Fibroblast of peridontal ligament (primary cell): Measurements from ENCODE around the gene C1orf21.
A peak's percentile ranks its signal among the peaks of the same experiment; 100 is the strongest.

ENCODE experiments used
- DNase-seq: peaks from one replicate; pipeline ENCODE4 v3.0.0-alpha.2; 2010; ENCODE audit errors: extremely low read depth

Gene C1orf21

DNA sequence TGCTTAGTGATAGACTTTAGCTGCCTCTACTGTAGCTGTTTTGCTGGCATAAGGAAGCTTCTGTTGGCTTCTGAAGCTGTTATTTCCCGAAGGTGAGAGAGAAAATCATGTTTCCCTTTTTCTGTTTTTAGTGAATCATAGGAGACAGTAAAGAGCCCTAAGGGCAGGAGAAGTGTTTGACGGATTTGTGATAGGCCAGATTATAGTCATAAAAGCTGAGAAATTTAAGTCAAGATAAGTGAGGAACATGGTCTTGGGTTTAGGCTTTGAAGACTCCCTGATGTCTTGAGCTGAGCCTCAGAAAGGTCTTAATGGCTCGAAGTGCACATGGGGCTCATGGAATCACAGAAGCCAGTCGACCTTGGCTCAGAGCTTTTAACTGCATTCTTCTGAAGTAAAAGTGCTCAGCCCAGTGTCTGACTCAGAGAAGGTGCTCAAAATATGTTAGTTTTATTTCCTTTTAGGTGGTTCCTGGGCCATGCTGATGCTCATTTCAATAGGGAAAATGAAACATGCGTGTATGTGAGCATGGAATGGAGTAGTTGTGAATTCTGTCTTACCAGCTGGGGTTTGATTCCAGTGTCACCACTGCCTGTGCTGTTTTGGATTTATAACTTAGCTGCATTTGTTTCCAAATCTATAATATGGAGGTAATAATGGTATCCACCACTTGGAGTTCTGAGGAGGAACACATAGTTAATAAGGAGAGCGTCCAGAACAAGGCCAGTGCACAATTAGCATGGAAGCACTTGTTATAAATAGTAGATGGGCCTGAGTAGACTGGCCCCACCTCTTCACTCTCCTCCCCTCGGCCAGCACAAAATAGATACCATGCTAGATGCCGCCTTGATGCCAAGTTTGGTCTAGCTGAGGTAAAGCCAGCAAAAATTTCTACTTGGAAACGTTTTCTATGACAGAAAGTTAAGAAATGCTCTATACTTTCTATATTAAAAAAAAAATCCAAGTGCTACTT lies 99.2 kb downstream of the C1orf21 start:
- no peak for DNase-seq

DNA sequence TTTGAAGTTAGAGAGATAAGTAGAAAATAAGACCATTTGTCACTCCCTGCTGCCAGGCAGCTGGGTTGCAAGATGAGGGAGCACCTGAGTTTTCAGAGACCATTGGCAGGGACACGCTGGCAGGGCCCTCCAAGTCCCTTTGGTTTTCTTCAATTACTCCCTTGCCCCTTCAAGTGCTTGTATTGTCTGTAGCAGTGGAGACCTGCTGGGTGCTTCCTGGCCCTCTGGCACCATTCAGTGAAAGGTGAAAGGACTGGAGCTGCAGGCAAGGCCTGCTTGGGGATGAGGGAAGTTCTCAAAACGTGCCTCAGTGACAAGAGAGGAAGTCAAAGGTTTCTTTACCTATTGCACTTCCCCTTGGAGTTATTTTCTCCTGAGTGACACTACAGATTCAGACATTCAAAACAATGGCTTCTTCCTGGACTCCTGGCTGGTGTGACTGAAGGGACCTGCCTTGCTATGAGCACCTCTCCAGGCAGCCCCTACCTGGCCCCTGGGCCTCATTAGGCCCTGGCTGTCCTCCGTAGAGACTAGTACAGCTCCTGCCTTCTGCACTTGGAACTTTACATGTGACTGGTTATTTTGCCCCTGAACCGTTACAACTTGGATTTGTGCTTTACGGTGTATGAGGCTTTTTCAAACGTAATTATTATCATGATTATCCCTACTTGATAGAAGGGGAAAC lies 100.1 kb downstream of the C1orf21 start:
- DNase-seq = no peak

DNA sequence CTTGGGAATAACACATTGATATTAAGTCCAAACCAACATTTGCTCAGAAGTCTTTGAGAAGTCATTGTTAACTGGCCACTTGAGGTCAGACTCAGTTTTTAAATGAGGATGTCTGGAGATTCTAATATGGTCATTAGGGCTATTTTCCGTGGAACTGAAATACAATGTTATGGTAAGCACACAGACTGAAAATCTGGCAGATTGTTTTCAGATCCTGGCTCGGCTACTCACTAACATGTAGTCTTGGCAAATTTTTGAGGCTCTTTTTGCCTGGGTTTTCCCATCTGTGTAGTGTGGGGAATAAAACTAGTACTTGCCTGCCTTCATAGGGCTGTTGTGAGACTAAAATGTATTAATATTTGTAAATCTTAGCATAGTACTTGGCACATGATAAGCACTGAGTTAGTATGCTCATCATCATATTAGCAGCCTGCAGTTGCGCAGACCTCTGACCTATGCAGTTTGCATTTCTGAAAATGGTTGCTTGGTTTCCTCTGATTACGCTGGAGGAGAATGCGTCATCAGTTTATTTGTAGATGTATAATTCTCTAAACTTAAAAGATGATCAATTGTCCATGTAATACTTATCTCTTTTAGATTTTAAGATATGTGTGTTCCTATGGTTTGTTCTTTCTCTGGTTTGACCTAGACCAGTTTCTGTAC lies 100.8 kb downstream of the C1orf21 start:
- no peak for DNase-seq

DNA sequence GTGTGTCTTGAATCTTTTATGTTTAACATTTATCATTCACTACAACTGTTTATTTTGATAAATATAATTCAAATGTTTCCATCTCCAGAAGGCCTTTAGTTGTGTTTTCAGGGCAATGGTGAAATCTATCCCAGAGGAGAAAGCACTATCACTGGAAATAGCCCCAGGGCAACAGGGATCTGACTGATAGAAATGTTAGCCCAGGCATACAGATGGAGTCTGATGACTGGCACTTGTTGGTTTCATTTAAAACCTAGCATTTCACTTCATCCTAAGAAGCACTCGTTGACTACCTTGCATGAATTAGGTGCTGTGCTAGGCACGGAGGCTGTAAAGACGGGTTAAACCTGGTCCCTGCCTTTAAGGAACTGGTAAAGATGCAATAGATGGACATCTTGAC lies 103.1 kb downstream of the C1orf21 start:
- no peak for DNase-seq

DNA sequence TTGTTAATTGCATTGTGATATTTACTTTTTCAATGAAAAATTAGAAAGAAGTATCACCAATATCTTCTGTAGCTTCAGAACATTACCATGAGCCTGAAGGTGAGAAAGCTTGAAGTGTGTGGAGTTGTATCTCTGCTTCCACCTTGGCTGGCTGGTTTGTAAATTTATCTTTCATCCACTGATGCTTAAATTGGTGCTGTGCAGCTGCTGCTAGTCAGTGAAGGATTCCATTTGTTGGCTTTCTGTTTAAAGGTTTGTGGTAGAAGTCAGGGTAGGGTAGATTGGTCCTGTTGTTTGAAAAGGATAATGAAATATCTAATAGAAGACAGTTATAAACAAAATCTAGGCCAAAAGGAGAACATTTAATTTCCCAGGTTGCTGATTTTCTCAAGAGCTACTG lies 105.7 kb downstream of the C1orf21 start:
- DNase-seq = peak; percentile 38

DNA sequence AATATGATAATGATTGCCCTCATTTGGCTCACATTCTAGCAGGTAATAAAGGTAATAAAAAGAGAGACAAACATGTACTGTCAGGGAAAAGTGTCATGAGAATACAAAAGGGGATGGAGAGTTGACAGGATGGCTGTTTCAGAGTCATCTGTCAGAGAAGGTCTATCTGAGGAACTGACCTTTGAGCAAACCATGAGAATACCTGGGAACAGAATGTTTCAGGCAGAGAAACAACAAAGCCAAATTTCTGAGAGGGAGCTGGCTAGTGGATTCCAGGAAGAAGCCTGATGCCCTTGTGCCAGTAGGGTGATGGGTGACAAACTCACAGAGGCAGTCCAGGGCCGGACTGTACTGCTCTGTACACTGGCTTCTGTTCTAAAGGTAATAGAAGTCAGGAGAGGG lies 107.2 kb downstream of the C1orf21 start:
- DNase-seq = no peak

DNA sequence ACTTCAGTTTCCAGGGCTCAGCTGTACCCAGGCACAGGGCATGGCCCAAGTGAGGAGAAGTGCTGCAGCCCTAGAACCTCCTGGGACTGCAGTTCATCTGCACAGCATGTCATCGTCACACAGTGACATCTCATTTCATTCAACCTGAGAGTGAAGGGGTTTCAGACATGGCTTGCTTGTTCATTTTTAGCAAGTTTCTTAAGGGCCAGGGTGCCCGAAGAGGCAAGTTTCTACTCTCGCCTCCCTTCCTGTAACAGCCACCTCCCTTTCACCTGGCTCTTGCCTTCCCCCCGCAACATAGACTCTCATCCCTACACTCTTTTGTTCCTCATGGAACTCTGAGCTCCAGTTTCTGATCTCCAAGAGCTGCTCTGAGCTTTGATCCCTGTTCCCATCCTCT lies 108.1 kb downstream of the C1orf21 start:
- no peak for DNase-seq

DNA sequence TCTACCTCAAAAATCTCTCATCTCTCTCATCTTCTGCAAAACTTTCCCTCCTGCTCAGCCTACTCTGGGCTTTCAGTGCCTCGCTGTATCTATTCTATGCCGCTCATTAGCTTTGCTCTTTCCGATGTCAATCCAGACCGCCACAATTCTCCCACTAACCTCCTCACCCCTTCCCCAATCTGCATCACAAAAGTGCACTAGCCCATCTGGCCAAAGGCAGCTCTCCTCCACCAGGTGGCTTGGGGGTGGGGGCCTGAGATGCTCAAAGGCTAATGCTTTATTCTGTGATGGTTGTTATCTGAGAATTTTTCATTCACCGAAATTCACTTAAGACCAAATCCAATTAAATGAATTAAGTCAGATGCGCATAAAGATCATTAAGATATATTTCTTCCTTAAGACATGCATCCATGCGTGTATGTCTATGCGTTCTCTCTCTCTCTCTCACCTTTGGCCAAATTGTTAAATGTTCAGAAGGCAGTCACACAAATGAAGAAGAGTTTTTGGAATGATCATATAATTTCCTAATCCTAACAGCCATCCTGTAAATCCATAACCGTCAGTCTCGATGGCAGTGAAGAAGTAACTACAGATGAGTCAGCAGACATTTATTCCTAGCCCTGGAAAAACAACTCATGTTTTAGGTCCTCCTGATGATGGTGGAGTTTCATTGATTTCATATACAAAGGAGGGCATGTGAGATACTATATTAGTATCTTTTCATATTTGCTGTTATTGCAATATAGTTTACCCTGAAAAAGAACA lies 111.3 kb downstream of the C1orf21 start:
- no peak for DNase-seq

DNA sequence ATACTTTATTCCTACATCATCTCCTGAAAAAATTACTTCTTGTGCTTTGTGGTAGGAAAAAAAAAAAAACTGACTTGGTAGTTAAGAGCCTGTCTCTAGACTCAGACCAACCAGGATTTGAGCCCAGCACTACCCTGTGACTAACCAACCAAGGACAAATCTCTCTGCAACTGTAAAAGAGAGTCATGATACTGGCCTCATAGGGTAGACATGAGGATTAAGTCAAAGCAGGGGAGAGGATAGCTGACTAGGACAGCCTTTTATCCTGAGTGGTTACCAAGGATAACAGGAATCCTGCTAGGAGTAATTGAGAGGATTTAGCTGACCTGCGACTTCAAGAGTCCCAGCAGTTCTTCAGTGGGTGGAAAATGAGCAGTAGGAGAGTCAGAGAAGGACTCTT lies 112.8 kb downstream of the C1orf21 start:
- peak; percentile 55 for DNase-seq

DNA sequence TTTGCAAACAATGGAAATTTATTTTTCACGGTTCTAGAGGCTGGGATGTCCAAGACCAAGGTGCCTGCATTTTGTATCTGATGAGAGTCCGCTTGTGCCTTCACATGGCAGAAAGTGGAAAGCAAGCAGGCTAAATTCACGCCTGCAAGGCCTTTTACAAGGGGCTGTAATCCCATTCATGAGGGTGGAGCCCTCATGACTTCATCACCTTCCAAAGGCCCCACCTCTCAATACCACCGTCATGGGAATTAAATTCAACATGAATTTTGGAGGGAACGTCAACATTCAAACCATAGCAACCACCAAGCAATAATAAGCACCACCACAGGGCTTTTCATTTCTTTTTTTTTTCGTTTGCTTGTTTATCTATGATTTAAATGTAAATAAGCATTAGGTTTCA lies 115.3 kb downstream of the C1orf21 start:
- no peak for DNase-seq

DNA sequence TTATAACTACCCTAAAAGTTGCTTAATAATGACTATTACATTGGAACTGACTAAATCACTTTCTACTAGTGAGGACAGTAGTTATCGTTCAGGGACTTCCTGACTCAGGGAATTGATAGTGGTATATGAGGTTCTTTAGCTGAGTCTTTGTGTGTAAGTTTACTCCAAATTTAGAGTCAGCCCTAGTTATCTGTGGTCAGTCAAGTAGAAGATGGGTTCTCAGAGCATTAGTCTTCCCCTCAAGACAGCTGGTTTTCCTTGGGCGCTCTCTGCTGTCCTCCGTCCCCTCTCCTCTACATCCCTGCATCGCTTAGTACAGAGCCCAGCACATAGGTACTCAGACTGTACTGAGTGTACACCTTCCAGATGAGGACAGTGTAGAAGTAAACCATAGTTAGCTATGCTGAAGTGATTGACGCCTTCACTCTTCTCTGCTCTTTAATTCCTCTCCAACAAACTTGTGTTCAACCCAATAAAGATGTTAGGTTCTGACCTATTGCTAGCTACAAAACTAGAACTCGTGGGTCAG lies 116.5 kb downstream of the C1orf21 start:
- DNase-seq = no peak

DNA sequence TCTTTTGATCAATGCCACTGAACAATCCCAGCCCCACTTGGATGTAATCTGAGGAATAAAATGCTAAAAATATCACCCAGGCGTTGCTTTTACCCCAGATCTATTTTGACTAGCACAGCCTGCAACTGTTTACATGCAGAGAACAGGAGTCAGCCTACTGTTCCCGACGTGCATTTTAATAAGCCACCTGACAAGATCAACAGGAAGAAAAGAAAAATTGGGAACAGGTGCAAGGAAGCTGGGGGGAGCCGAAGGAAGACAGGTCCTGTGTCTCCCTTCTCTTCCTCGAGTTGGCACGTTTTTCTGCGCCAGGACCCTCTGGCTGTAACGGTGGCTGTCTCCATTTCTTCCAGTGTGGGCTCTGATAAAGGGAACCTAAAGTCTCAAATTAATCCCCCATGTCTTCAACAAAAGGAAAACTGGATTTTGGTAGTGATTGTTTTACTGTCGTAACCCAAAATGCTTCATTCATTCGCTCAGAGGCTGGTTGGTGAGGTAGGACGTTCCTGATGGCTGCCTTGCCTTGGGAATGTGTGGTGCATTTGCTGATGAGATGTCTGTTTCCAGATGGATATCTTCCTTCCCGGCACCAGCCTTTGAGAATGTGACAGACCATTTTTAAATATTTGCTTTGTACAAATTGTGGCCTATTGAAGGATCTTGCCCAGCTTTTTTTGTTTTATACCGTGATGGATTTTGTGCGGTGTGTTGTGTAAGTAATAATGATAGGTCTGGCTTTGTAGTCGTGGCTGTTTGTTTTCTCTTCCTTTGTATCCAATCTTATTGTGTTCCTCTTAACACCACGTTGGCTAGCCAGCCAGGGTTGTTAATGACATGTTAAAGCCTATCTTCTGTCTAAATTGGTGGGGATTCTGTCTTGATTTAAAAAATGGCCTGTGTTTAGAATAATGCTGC lies 117.5 kb downstream of the C1orf21 start:
- no peak for DNase-seq

DNA sequence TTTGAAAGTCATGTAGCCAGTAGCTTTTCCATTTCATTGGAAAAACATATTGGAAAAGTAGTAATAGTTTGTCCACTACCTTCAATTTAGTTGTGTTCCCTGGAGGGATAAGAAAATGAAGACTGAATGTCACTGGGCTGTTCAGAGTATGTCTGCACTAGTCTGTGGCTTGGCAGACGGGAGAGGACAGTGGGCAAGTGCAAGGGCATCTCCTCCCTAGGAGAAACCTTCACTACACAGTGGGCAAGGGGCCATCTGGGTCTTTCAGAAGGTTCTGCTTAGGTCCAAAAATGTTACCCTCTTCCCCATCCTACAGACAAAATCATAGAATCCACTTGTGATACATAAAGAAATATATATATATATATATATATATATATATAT lies 118.1 kb downstream of the C1orf21 start:
- no peak for DNase-seq

DNA sequence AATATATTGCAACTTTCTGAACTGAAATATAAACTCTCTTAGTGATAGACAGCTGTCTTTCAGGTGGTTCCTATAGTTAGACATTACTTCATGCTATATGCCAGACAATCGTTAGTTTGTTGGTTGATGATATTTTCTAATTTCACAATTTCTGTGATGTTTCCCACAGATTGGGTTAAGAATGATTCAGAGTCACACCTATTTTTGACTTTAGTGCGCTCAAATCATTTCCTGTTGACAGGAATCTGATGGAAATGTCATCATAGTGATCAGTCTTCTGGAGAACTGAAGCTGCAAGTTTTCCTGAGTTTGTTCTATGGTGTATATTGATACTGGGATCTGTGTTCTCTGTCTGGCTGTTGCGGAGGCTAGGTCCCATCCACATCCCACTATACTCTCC lies 119.7 kb downstream of the C1orf21 start:
- DNase-seq = no peak

DNA sequence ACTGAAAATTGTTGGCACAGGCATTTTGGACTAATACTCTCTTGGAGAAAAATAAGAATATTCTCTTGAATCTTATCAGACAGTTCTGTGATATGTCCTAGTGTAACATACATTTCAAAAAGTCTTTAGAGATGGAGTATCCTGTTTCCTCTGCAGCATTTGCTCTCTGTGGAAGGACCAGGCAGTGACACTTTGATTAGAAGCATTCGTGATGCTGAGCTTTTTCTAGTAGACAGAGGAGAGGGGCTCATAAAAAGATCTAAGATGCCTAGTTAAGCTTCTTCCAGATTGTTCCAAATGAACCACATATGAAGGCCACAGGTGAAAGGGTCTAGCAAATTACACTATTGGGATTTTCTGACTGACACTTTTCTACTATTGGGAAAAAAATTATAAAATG lies 120.3 kb downstream of the C1orf21 start:
- no peak for DNase-seq

DNA sequence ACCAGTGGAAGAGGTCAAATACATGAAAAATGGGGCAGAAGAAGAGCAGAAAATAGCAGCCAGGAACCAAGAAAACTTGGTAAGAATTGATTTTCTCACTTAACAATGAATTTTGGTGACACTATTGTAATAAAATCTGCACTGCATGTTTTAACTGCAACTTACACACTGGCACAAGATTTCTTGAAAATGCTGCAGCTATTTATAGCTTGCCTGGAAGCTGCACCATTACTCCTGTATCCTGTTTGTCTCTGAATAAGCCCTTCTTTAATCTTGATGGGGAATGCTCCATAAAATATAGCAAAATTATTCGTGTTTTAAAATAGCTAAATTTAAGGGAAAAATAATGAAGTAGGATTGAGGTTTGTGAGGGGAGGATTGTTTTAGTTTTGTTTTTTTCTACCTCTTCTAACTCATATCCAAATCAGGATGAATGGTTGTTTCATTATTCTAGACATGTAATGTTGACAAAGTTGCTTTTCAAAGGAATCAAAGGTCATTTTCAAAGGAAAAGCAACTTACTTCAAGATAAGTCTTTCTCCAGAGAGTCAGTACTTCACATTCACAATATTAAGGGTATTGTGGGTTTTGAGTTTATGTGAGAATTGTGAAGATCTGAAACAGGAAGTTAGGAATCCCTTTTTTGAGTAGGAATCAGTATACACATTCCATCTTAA lies 120.9 kb downstream of the C1orf21 start:
- peak; percentile 45 for DNase-seq

DNA sequence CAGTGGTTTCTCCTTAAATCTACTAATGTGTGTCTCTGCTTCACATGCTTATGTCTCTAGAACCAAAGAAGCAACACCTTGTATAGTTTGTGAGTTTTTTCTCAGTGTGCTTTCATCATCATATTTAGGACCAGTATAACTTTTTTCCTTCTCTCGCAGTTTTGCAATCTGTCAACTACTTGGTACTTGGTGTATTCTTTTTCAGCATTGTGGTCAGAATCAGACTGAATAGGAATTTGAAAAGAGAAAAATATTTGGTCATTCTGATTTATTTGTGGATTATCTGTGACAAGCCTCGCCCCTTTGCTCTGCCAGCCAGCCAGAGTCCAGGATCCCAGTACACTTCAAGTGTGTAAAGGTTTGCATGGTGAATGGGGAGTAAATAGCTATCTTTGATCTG lies 122.3 kb downstream of the C1orf21 start:
- DNase-seq = no peak

DNA sequence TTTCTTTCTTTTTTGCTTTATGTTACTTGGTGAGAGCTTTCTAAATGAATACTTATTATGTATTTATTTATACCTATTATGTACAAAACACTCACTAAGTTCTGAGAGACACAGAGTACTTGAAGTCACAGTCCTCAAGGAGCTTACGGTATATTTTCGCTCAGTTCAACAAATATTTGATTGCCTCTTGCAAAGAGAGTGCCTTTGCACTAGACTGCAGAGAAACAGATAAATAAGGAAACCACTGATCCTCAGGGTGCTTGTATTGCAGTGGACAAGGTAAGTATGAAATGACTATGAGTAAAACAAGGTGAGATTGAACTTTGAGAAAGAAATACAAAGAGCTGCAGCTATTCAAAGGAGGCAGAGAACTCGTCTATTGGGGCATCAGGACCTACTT lies 123.3 kb downstream of the C1orf21 start:
- DNase-seq = no peak

DNA sequence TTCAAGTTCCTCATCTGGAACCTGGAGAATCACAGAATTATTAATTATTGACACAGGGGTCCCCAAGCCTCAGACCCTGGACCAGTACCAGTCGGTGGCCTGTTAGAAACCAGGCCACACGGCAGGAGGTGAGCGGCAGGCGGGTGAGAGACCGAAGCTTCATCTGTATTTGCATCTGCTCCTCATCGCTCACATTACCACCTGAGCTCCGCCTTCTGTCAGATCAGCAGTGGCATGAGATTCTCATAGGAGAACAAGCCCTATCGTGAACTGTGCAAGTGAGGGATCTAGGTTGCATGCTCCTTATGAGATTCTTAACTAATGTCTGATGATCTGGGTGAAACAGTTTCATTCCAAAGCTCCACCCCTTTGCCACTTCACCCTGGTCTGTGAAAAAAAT lies 125.9 kb downstream of the C1orf21 start:
- DNase-seq = no peak

DNA sequence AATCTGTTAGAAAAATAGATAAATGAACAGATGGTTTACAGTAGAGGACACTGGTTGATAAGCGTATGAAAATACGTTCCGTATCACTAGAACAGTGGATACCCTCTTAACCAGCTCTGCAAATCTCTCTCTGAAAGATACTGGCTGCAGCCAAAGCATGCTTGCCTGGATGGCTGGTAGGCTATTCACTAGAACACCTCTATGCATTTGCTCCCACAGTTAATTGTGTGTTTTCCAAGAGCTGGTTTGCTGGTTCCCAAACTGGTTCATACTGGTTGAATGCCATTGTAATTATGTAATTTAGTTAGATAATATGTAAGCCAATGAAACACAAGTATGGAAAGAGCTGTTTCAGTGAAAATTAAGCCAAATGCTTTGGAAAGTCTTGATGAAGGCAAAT lies 126.6 kb downstream of the C1orf21 start:
- no peak for DNase-seq
